Caco-2 (cell line): ENCODE results near the gene SUB1. TPM values are rescaled to one million over a fixed set of nuclear protein-coding genes. Genes with fewer than 3 reads are reported as not detected.

Source experiments
- BruUV-seq: library from RNA; stranded (reverse); fragments of 400-500 nt; replicated peaks from 2 replicates; lab custom pipeline; 2021; lab: Mats Ljungman, UMichigan
- CTCF ChIA-PET: fragments of 300-600 bp; sonication (Branson Sonifier 250); formaldehyde crosslinking; loops from one replicate; lab custom pipeline; 2022; ENCODE audit warnings: antibody characterized with exemption; lab: Charles Lee
- POLR2A ChIA-PET: fragments of 300-600 bp; sonication (Branson Sonifier 250); formaldehyde crosslinking; loops from one replicate; lab custom pipeline; 2022; ENCODE audit warnings: antibody characterized with exemption; lab: Charles Lee
- DNase-seq, 2 experiments: peaks; one replicate each; pipeline versions ENCODE4 v3.0.0 to v3.0.0-alpha.2; 2020 to 2022
- H3K27me3 ChIP-seq: replicated peaks from 2 replicates; pipeline ENCODE4 v1.6.0; 2011; ENCODE audit warnings: low read length; ENCODE audit not compliant: control insufficient read depth, insufficient read depth
- H3K36me3 ChIP-seq: 2 replicates; pipeline ENCODE4 v1.5.1; 2011; ENCODE audit warnings: low read length; ENCODE audit not compliant: control insufficient read depth, insufficient read depth
- H3K4me1 ChIP-seq: fragments of 250-450 bp; sonication (Bioruptor Pico); 2 replicates; pipeline ENCODE4 v1.5.1; 2020; ENCODE audit warnings: mild to moderate bottlenecking
- H3K4me3 ChIP-seq: 2 replicates; pipeline ENCODE4 v1.5.1; 2011; ENCODE audit warnings: low read depth, mild to moderate bottlenecking, control low read depth, low read length
- H3K9me3 ChIP-seq: fragments of 250-450 bp; sonication (Bioruptor Pico); 2 replicates; pipeline ENCODE4 v1.5.1; 2020; ENCODE audit warnings: mild to moderate bottlenecking, moderate library complexity
- H3K27ac Mint-ChIP-seq: one replicate; pipeline ENCODE4 v1.8.0; 2022; ENCODE audit warnings: mixed read lengths; ENCODE audit not compliant: unreplicated experiment
- H3K27me3 Mint-ChIP-seq: one replicate; pipeline ENCODE4 v1.8.0; 2022; ENCODE audit warnings: mixed read lengths; ENCODE audit not compliant: insufficient read depth, unreplicated experiment
- H3K36me3 Mint-ChIP-seq: one replicate; pipeline ENCODE4 v1.8.0; 2022; ENCODE audit warnings: mild to moderate bottlenecking, mixed read lengths; ENCODE audit not compliant: insufficient read depth, unreplicated experiment
- H3K4me1 Mint-ChIP-seq: one replicate; pipeline ENCODE4 v1.8.0; 2022; ENCODE audit warnings: low read depth, mixed read lengths; ENCODE audit not compliant: unreplicated experiment
- H3K4me3 Mint-ChIP-seq: one replicate; pipeline ENCODE4 v1.8.0; 2022; ENCODE audit warnings: mild to moderate bottlenecking, moderate library complexity, mixed read lengths; ENCODE audit not compliant: unreplicated experiment
- H3K9me3 Mint-ChIP-seq: one replicate; pipeline ENCODE4 v1.8.0; 2022; ENCODE audit warnings: mixed read lengths; ENCODE audit not compliant: unreplicated experiment
- intact Hi-C: fragments of 100-400 bp; cut with micrococcal nuclease; formaldehyde crosslinking; loops from one replicate; pipeline ENCODE4 v1.10.0; 2022; ENCODE audit not compliant: unreplicated experiment
- total RNA-seq: library from RNA; stranded (reverse); gene quantifications from 2 replicates; pipeline ENCODE4 v1.2.3, GENCODE V29; 2022
- TF ChIP-seq, protein P1 (sequence below), 2 experiments: fragments of 200-600 bp in 1 of 2; IDR thresholded peaks; 1 replicate in 1 of 2; 2 replicates in 1 of 2; pipeline versions ENCODE4 v1.5.1 to v1.8.0; 2011 to 2022; ENCODE audit warnings: antibody characterized with exemption in 1 of 2, control low read depth in 1 of 2, inconsistent platforms in 1 of 2, low read depth in 1 of 2, low read length in 1 of 2, mild to moderate bottlenecking in 1 of 2, moderate library complexity in 1 of 2; ENCODE audit not compliant: insufficient read depth in 1 of 2, severe bottlenecking in 1 of 2, unreplicated experiment in 1 of 2

Gene SUB1
- total RNA-seq, 1 experiment from 2014 or later = 281 TPM

DNA sequence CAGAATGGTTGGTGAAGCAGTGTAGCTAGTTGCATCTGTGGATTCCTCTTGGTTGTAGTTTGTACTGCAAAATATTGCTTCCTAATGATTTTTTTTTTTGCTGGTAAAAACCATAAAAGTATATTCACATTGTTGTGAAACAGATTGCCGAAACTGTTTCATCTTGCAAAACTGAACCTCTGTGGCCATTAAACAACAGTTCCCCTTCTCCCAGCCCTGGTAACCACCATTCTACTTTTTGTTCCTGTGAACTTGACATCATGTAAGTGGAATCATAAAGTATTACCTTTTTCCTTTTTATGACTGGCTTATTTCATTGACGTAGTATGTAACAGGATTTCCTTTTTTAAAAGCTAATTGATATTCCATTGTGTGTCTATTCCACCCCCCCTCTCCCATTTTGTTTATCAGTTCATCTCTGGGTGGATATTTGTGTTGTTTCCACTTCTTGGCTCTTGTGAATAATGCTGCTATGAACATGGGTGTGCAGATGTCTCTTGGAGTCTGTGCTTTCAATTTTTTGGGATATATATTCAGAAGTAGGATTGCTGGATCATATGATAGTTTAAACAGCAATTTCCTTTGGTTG, 11.8 kb downstream of the SUB1 start:
- Histone ChIP-seq H3K36me3 (peaks cover 6% of the 10 kb centered on the region), H3K9me3 (no peaks in the 10 kb centered on the region), H3K27me3 (no peaks in the 10 kb centered on the region), H3K4me1 (no peaks in the 10 kb centered on the region), H3K4me3 (no peak overlapping the region)
- H3K27me3 Mint-ChIP-seq = no peaks in the 10 kb centered on the region
- intact Hi-C loops = no loop called here
- H3K4me3 Mint-ChIP-seq = no peak overlapping the region
- H3K4me1 Mint-ChIP-seq = peaks cover 7% of the 10 kb centered on the region
- TF ChIP-seq, protein P1, sequence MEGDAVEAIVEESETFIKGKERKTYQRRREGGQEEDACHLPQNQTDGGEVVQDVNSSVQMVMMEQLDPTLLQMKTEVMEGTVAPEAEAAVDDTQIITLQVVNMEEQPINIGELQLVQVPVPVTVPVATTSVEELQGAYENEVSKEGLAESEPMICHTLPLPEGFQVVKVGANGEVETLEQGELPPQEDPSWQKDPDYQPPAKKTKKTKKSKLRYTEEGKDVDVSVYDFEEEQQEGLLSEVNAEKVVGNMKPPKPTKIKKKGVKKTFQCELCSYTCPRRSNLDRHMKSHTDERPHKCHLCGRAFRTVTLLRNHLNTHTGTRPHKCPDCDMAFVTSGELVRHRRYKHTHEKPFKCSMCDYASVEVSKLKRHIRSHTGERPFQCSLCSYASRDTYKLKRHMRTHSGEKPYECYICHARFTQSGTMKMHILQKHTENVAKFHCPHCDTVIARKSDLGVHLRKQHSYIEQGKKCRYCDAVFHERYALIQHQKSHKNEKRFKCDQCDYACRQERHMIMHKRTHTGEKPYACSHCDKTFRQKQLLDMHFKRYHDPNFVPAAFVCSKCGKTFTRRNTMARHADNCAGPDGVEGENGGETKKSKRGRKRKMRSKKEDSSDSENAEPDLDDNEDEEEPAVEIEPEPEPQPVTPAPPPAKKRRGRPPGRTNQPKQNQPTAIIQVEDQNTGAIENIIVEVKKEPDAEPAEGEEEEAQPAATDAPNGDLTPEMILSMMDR (IDR thresholded peaks at IDR 0.05; ENCODE audit: insufficient read depth in 1 of 2, low read depth in 1 of 2, low read length in 1 of 2, severe bottlenecking in 1 of 2, unreplicated experiment in 1 of 2) = no peak
- no TSS peak for BruUV-seq
- H3K27ac Mint-ChIP-seq = no peak overlapping the region
- H3K9me3 Mint-ChIP-seq = no peaks in the 10 kb centered on the region
- CTCF ChIA-PET = no interaction called here
- POLR2A ChIA-PET = no interaction called here
- DNase-seq = no peak
- peaks cover 97% of the 10 kb centered on the region for H3K36me3 Mint-ChIP-seq

DNA sequence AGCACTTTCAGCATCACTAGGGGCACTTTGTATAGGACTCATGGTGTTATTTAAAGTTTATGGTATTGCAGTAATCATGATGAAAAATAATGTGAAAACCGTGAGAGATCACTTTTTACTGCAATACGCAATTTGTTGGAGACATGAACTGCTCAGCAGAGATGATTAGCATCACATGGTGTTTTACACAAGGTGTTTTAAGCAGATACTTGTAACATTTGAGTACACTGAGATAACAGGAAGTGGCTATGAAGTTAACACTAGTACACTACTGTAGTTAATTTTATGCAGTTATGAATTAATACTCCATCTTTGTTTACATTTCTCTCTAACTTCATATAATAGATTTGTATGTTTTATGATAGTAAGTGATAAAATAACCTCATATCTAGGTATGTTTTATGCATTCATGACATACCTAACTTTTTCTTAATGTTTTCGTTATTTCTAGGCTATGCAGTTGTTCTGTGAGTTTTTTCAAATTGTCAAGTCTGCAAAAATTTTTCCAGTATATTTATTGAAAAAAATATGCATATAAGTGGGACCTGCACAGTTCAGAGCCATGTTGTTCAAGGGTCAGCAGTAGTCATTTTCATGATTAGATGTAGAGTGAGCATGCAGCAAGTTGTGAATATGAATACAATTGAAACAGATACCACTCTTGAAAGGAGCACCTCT, 13.0 kb downstream of the SUB1 start:
- no TSS peak for BruUV-seq
- H3K36me3 ChIP-seq = peaks cover 3% of the 10 kb centered on the region
- TF ChIP-seq, protein P1 (IDR thresholded peaks at IDR 0.05; ENCODE audit: insufficient read depth in 1 of 2, low read depth in 1 of 2, low read length in 1 of 2, severe bottlenecking in 1 of 2, unreplicated experiment in 1 of 2) = no peak
- no peaks in the 10 kb centered on the region for H3K27me3 Mint-ChIP-seq
- ChIA-PET CTCF (no interaction called here), POLR2A (no interaction called here)
- H3K9me3 Mint-ChIP-seq = no peaks in the 10 kb centered on the region
- DNase-seq = no peak
- H3K4me3 ChIP-seq = no peak overlapping the region
- intact Hi-C loops = no loop called here
- H3K36me3 Mint-ChIP-seq = peaks cover 95% of the 10 kb centered on the region
- no peak overlapping the region for H3K27ac Mint-ChIP-seq
- no peaks in the 10 kb centered on the region for H3K9me3 ChIP-seq
- H3K4me3 Mint-ChIP-seq = no peak overlapping the region
- no peaks in the 10 kb centered on the region for H3K4me1 Mint-ChIP-seq
- no peaks in the 10 kb centered on the region for H3K4me1 ChIP-seq
- no peaks in the 10 kb centered on the region for H3K27me3 ChIP-seq

DNA sequence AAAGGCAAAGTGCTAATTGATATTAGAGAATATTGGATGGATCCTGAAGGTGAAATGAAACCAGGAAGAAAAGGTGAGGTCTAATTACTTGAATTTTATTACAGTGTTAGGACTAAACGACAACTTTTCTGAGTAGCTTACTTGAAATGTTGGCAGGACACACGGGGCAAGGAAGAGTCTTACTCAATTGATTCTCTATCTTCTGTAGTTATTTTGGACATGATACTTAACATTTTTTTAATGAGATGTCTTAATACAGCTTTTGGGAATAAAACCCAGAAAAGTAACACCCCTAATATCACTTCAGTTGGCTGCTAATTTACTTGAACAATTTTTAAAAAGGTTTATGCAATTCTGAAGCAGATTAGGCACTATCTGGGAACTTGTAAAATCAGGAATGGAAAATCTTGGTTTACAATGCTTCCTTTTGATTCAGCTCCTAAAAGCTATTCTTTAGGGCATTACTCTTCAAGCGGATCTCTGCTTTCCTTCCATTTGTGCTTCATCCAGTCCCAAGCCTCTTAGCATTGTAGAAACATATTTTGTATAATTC, 13.7 kb downstream of the SUB1 start:
- BruUV-seq = no TSS peak
- intact Hi-C loops = no loop called here
- Mint-ChIP-seq H3K4me3 (no peak overlapping the region), H3K36me3 (peaks cover 92% of the 10 kb centered on the region), H3K9me3 (no peaks in the 10 kb centered on the region), H3K4me1 (no peaks in the 10 kb centered on the region), H3K27ac (no peak overlapping the region), H3K27me3 (no peaks in the 10 kb centered on the region)
- DNase-seq = no peak
- TF ChIP-seq, protein P1 (IDR thresholded peaks at IDR 0.05; ENCODE audit: insufficient read depth in 1 of 2, low read depth in 1 of 2, low read length in 1 of 2, severe bottlenecking in 1 of 2, unreplicated experiment in 1 of 2) = no peak
- no peaks in the 10 kb centered on the region for H3K9me3 ChIP-seq
- no peaks in the 10 kb centered on the region for H3K4me1 ChIP-seq
- H3K4me3 ChIP-seq = no peak overlapping the region
- ChIA-PET CTCF (no interaction called here), POLR2A (no interaction called here)
- peaks cover 3% of the 10 kb centered on the region for H3K36me3 ChIP-seq
- no peaks in the 10 kb centered on the region for H3K27me3 ChIP-seq
